Measurements from ENCODE around the gene ATP8A2.
"Not testable (repeated sequence)": the region's sequence is repeated elsewhere in the genome, so short reads cannot be mapped to it uniquely, and the experiment has no call there.

Gene ATP8A2

GRCh38 chr13:25945596-25945995 lies 573.8 kb downstream of the ATP8A2 start:
- TF ChIP-seq CTCF (IDR thresholded peaks at IDR 0.05; ENCODE audit: low read length, missing control alignments), result no peak
- DNase-seq (ENCODE audit: low read depth), result peak; percentile 8
- H3K4me3 ChIP-seq (replicated peaks; ENCODE audit: low read depth, low read length), result no peak overlapping the region

- DNase-seq (ENCODE audit: low read depth), result no peak
- TF ChIP-seq CTCF (IDR thresholded peaks at IDR 0.05; ENCODE audit: low read length, missing control alignments), result no peak
- no peak overlapping the region for H3K4me3 ChIP-seq (replicated peaks; ENCODE audit: low read depth, low read length)
Observed at GRCh38 chr13:25946321-25946720, 574.5 kb downstream of the ATP8A2 start.

- H3K4me3 ChIP-seq (replicated peaks; ENCODE audit: low read depth, low read length), result no peak overlapping the region
- no peak for TF ChIP-seq CTCF (IDR thresholded peaks at IDR 0.05; ENCODE audit: low read length, missing control alignments)
- no peak for DNase-seq (ENCODE audit: low read depth)
Observed at GRCh38 chr13:25948910-25949309, 577.1 kb downstream of the ATP8A2 start.

DNA sequence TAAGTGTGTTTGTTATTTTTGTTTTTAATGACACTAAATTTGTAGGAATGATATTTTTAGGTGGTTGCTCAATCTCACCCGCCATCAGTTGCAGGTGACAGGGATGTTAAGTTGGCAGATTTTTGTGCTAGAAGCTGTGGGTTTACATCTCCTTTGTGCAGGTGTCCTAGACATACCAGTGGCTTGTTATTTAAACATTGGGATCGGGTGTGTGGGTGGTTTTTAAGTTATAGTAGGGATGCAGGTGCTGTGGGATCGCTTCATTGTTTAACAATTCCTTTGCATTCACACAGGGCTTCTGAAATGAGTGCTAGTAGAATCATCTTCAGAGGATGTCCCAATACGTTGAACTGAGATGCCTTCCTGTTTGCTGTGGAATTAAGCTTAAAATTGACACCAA lies 580.1 kb downstream of the ATP8A2 start:
- no peak for TF ChIP-seq CTCF (IDR thresholded peaks at IDR 0.05; ENCODE audit: low read length, missing control alignments)

GRCh38 chr13:25954080-25954479 lies 582.3 kb downstream of the ATP8A2 start:
- H3K4me3 ChIP-seq (replicated peaks; ENCODE audit: low read depth, low read length); DNase-seq (ENCODE audit: low read depth): not testable (repeated sequence)

More for the DNA sequence above, 580.1 kb downstream of the ATP8A2 start:
- no peak overlapping the region for H3K4me3 ChIP-seq (replicated peaks; ENCODE audit: low read depth, low read length)
- DNase-seq (ENCODE audit: low read depth), result no peak

DNA sequence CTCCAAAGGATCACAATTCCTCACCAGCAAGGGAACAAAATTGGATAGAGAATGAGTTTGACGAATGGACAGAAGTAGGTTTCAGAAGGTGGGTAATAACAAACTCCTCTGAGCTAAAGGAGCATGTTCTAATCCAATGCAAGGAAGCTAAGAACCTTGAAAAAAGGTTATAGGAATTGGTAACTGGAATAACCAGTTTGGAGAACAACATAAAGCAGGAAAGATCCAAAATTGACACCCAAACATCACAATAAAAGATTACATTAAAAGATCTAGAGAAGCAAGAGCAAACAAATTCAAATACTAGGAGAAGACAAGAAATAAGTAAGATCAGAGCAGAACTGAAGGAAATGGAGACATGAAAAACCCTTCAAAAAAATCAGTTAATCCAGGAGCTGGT lies 583.2 kb downstream of the ATP8A2 start:
- not testable (repeated sequence) for H3K4me3 ChIP-seq (replicated peaks; ENCODE audit: low read depth, low read length); DNase-seq (ENCODE audit: low read depth)

DNA sequence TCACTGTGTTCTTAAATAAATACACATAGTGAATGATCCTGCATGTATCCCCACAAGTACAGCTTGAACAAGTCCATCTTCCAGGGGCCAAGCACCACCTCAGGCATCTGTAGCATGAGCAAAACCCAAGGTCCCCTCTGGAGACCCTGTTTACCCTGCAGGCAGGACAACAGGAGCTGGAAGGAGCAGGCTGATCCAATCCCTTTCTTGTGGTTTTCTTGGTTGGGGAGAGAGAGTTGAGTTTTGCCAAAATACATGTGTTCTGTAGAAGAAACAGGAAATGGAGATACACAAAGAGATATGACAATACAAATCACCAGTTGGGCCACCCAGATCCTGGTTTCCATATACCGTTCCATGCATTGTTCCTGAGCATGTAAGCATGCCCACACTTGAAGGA lies 587.2 kb downstream of the ATP8A2 start:
- no peak for TF ChIP-seq CTCF (IDR thresholded peaks at IDR 0.05; ENCODE audit: low read length, missing control alignments)
- H3K4me3 ChIP-seq (replicated peaks; ENCODE audit: low read depth, low read length), result no peak overlapping the region
- DNase-seq (ENCODE audit: low read depth), result no peak

- TF ChIP-seq CTCF (IDR thresholded peaks at IDR 0.05; ENCODE audit: low read length, missing control alignments), result no peak
- H3K4me3 ChIP-seq (replicated peaks; ENCODE audit: low read depth, low read length), result no peak overlapping the region
- DNase-seq (ENCODE audit: low read depth), result no peak
Observed at GRCh38 chr13:25961294-25961693, 589.5 kb downstream of the ATP8A2 start.
